Measurements from ENCODE around the gene SLC35F5. TPM values are rescaled to one million over a fixed set of nuclear protein-coding genes. Genes with fewer than 3 reads are reported as not detected.
A peak's percentile ranks its signal among the peaks of the same experiment; 100 is the strongest.

SLC35F5 gene, protein sequence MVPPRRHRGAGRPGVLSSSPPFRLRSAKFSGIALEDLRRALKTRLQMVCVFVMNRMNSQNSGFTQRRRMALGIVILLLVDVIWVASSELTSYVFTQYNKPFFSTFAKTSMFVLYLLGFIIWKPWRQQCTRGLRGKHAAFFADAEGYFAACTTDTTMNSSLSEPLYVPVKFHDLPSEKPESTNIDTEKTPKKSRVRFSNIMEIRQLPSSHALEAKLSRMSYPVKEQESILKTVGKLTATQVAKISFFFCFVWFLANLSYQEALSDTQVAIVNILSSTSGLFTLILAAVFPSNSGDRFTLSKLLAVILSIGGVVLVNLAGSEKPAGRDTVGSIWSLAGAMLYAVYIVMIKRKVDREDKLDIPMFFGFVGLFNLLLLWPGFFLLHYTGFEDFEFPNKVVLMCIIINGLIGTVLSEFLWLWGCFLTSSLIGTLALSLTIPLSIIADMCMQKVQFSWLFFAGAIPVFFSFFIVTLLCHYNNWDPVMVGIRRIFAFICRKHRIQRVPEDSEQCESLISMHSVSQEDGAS
- 67.2 and 91.0 TPM in 2 replicates for polyA plus RNA-seq (2011; rRNA removed)
- polyA minus RNA-seq (2011; rRNA and poly(A)+ RNA removed): 46.6 and 86.1 TPM in 2 replicates

DNA sequence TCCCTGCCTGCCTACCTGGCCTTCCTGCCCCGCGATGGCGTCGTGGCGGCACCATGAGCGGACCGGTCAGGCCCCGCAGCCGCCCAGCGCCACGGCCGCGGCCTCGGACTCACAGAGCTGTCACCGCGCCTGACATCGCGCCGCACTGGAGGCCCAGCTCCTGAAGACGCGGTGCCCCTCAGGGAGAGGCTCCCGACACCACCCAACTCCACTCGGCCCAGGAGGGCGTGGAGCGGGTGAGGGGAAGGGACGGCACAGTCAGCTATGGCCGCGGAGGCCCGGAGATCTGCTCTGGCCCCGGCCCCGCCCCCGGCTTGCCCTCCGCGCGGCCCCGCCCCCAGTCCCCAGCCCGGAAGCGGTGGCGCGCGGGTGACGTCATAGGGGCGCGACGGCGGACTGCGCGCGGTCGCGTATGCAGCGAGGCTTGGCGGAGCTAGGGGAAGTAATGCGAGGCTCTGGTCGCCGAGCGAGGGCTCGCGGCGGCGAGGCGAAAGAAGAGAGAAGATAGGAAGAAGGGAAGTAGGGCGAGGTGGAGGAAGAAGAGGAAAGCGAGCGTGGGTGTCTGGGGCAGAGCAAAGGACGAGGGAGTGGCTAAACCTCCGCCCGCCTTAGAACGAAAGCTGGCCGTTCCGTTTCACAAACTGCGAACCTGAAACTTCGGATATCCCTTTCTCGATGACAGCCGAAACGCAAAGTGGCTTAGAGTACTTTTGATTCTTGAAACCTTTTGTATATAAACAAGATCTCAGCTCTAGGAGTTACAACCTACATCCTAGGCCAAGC, at the start of gene SLC35F5:
TSS of gene SLC35F5 (minus strand) at position 288 of the 783 bp plus-strand sequence. CDS start at position 55, 233 bp downstream.
- ChIA-PET CTCF (interaction anchor here (1.1 kb wide), 1 partner anchor 132 kb away, joined by 3 read pairs; no protein-coding TSS in a partner anchor), POLR2A (interaction anchor here (0.6 to 1.8 kb wide), 13 partner anchors 9 to 201 kb away, joined by 3 to 23 read pairs (median 4); partner anchors contain the start of gene ACTR3)
- peak within 1 kb of the TSS; percentile 96 for H3K27ac ChIP-seq (ENCODE audit: low read depth, low read length)
- no peaks in the 10 kb centered on the region for H3K27me3 ChIP-seq (ENCODE audit: control insufficient read depth, insufficient read depth, low read length)
- H3K9me3 ChIP-seq (ENCODE audit: control insufficient read depth, insufficient read depth, low read length): peaks cover 4% of the 10 kb centered on the region; the same call in 1 of the 2 replicates
- TF ChIP-seq, protein P1, sequence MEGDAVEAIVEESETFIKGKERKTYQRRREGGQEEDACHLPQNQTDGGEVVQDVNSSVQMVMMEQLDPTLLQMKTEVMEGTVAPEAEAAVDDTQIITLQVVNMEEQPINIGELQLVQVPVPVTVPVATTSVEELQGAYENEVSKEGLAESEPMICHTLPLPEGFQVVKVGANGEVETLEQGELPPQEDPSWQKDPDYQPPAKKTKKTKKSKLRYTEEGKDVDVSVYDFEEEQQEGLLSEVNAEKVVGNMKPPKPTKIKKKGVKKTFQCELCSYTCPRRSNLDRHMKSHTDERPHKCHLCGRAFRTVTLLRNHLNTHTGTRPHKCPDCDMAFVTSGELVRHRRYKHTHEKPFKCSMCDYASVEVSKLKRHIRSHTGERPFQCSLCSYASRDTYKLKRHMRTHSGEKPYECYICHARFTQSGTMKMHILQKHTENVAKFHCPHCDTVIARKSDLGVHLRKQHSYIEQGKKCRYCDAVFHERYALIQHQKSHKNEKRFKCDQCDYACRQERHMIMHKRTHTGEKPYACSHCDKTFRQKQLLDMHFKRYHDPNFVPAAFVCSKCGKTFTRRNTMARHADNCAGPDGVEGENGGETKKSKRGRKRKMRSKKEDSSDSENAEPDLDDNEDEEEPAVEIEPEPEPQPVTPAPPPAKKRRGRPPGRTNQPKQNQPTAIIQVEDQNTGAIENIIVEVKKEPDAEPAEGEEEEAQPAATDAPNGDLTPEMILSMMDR (IDR thresholded peaks at IDR 0.05; ENCODE audit: low read depth, low read length): no peak
- DNase-seq (ENCODE audit: low read depth, low spot score): peak; percentile 70
- H3K4me3 ChIP-seq (ENCODE audit: low read depth, low read length): peak within 1 kb of the TSS; percentile 98

DNA sequence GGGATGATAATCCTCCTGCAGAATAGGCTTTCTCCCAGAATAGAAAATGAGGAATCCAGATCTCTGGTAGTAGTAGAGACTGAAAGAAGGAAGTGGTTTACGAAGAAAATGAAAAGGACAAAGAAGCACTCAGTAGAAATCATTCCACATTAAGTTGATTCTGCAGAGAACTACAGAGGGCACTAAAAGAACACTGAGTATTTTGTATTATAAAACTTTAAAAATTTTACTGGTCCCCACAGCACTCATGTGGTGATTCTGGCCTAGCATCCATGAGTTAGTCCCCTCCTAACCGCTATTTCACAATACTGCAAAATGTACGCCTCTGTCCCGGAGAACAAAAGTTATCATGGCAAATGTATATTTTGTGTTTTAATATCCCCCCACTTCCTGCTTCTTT, 42.9 kb upstream of the SLC35F5 start:
- no peak for DNase-seq (ENCODE audit: low read depth, low spot score)
- TF ChIP-seq, protein P1 (IDR thresholded peaks at IDR 0.05; ENCODE audit: low read depth, low read length): 0 out of 2 replicates have a peak, but pooled peaks have one; percentile 12
- Histone ChIP-seq H3K27me3 (ENCODE audit: control insufficient read depth, insufficient read depth, low read length) (no peaks in the 10 kb centered on the region), H3K4me3 (ENCODE audit: low read depth, low read length) (no peak overlapping the region), H3K9me3 (ENCODE audit: control insufficient read depth, insufficient read depth, low read length) (no peaks in the 10 kb centered on the region), H3K27ac (ENCODE audit: low read depth, low read length) (no peak overlapping the region)
- ChIA-PET POLR2A (no interaction called here), CTCF (no interaction called here)

DNA sequence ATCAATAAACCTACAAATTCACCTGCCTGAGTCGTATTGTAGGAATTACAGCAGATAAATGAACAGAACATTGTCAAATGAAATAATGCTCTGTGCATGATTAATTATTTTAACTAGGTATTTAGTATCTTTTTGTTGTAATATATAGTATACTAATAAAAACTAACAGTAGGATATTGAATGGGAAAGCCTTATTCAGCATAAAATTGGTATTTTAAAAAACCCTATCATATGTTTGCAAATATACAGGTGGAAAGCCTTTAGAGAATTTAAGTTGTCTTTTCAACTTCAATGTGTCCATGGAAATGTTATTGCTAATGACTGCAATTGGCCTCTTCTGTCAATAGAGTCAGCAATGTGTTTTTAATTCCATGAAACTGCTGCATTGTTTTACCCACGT, 40.8 kb upstream of the SLC35F5 start:
- TF ChIP-seq, protein P1 (IDR thresholded peaks at IDR 0.05; ENCODE audit: low read depth, low read length): no peak
- CTCF ChIA-PET: no interaction called here
- Histone ChIP-seq H3K27ac (ENCODE audit: low read depth, low read length) (no peak overlapping the region), H3K9me3 (ENCODE audit: control insufficient read depth, insufficient read depth, low read length) (no peaks in the 10 kb centered on the region), H3K27me3 (ENCODE audit: control insufficient read depth, insufficient read depth, low read length) (no peaks in the 10 kb centered on the region), H3K4me3 (ENCODE audit: low read depth, low read length) (no peak overlapping the region)
- POLR2A ChIA-PET: no interaction called here
- DNase-seq (ENCODE audit: low read depth, low spot score): no peak

DNA sequence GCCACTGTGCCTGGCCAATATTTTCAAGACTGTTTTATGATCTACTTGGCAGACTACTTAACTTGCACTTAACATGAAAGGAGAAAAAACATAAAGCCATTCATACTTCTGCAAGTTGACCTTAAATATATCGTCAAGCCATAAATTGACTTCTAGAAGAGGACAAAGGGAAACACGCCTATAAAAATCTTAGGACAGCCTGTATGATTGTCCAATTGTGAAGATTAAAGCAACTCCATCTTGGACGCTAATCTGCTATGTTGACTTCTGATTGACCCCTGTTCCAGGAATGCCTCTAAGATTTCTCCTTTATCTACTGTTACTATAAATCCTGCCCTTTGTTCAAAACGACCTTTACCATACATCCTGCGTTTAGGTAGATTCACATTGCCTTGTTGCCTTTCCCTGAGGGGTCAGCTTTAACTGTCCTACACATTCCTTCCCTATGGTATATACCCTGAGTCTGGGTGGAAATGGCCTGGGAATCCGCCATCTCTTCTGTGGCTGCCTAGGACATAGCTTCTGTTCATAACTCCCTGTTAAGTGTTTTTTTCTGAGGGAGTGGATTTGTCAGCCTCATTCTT, 40.2 kb upstream of the SLC35F5 start:
- H3K9me3 ChIP-seq (ENCODE audit: control insufficient read depth, insufficient read depth, low read length): no peaks in the 10 kb centered on the region
- DNase-seq (ENCODE audit: low read depth, low spot score): no peak
- H3K27me3 ChIP-seq (ENCODE audit: control insufficient read depth, insufficient read depth, low read length): no peaks in the 10 kb centered on the region
- ChIA-PET CTCF (no interaction called here), POLR2A (no interaction called here)
- H3K4me3 ChIP-seq (ENCODE audit: low read depth, low read length): no peak overlapping the region
- TF ChIP-seq, protein P1 (IDR thresholded peaks at IDR 0.05; ENCODE audit: low read depth, low read length): no peak
- H3K27ac ChIP-seq (ENCODE audit: low read depth, low read length): no peak overlapping the region
